A549 (cell line): Measurements from ENCODE around the gene APC2. TPM values are rescaled to one million over a fixed set of nuclear protein-coding genes. Genes with fewer than 3 reads are reported as not detected.

ENCODE experiments used
- ATAC-seq, 2 experiments: fragments of 200-7000 bp in 1 of 2; fragments of >200 bp in 1 of 2; cut with Nextera tagmentation in 1 of 2; cut with Tn5 transposase in 1 of 2; 3 replicates each; pipeline versions ENCODE4 v1.8.0 to v1.9.1; 2018 to 2020; ENCODE audit warnings: mild to moderate bottlenecking in 1 of 2, moderate library complexity in 1 of 2
- CTCF ChIA-PET: fragments of 300-600 bp; sonication (Branson Sonifier 250); formaldehyde crosslinking; extraction: SDS; loops from one replicate; lab custom pipeline; 2021; ENCODE audit warnings: antibody characterized with exemption, inconsistent platforms; lab: Yijun Ruan, JAX
- POLR2A ChIA-PET: fragments of 350-600 bp; formaldehyde crosslinking; extraction: SDS; loops from one replicate; lab custom pipeline; 2021; ENCODE audit warnings: antibody characterized with exemption, inconsistent platforms; lab: Yijun Ruan, JAX
- DNase-seq, 2 experiments: peaks; one replicate each; pipeline versions ENCODE4 v3.0.0 to v3.0.0-alpha.2; 2011 to 2016; ENCODE audit warnings: low read depth in 1 of 2, low spot score in 1 of 2
- FAIRE-seq: peaks from 2 replicates; lab custom pipeline; 2011; peaks lifted over from hg19 to GRCh38; lab: Jason Lieb, UNC
- H3K27ac ChIP-seq, 2 experiments: fragments of >200 bp; sonication (Bioruptor Twin); formaldehyde crosslinking; 3 replicates each; pipeline ENCODE4 v1.5.1; 2016 to 2017
- H3K4me1 ChIP-seq: fragments of >200 bp; sonication (Bioruptor Twin); formaldehyde crosslinking; 3 replicates; pipeline ENCODE4 v1.6.1; 2016
- H3K4me2 ChIP-seq: fragments of >200 bp; sonication (Bioruptor Twin); formaldehyde crosslinking; 3 replicates; pipeline ENCODE4 v1.6.1; 2016
- H3K4me3 ChIP-seq: fragments of >200 bp; sonication (Bioruptor Twin); formaldehyde crosslinking; 3 replicates; pipeline ENCODE4 v1.5.1; 2016
- H3K9me3 ChIP-seq: fragments of >200 bp; sonication (Bioruptor Twin); formaldehyde crosslinking; 3 replicates; pipeline ENCODE4 v1.6.1; 2016
- FOSB ChIP-seq: fragments of 250-450 bp; sonication (Bioruptor Pico); IDR thresholded peaks from 2 replicates; pipeline ENCODE4 v1.5.0; 2020; ENCODE audit warnings: mild to moderate bottlenecking, moderate library complexity
- FOXS1 ChIP-seq: fragments of 250-450 bp; sonication (Bioruptor Pico); IDR thresholded peaks from 2 replicates; pipeline ENCODE4 v1.5.0; 2020; ENCODE audit warnings: mild to moderate bottlenecking, moderate library complexity
- HDAC2 ChIP-seq: fragments of 200-600 bp; sonication (generic); IDR thresholded peaks from 2 replicates; pipeline ENCODE4 v1.6.1; 2016
- HES2 ChIP-seq: fragments of >200 bp; sonication (Bioruptor Twin); formaldehyde crosslinking; IDR thresholded peaks from 2 replicates; pipeline ENCODE4 v1.6.1; 2016
- HOXB5 ChIP-seq: fragments of 250-450 bp; sonication (Bioruptor Pico); IDR thresholded peaks from 2 replicates; pipeline ENCODE4 v1.5.0; 2020; ENCODE audit warnings: mild to moderate bottlenecking, moderate library complexity
- KDM1A ChIP-seq: fragments of 200-600 bp; sonication (generic); IDR thresholded peaks from 2 replicates; pipeline ENCODE4 v1.6.1; 2016; ENCODE audit warnings: low read depth, mild to moderate bottlenecking
- NR3C1 ChIP-seq: fragments of >200 bp; sonication (Bioruptor Twin); formaldehyde crosslinking; IDR thresholded peaks from 3 replicates; pipeline ENCODE4 v1.6.1; 2017
- PHF8 ChIP-seq: fragments of 200-600 bp; sonication (generic); IDR thresholded peaks from 2 replicates; pipeline ENCODE4 v1.6.1; 2016; ENCODE audit warnings: low read depth, mild to moderate bottlenecking, antibody characterized with exemption, moderate library complexity, borderline replicate concordance
- POLR2A ChIP-seq: IDR thresholded peaks from 2 replicates; pipeline ENCODE4 v1.6.1; 2012; ENCODE audit warnings: mild to moderate bottlenecking, low read length
- POLR2AphosphoS2 ChIP-seq: conservative IDR thresholded peaks from 2 replicates; pipeline ENCODE4 v1.6.1; 2012; ENCODE audit warnings: low read length, improper control_type of control experiment, inconsistent platforms
- RAD21 ChIP-seq, 2 experiments: fragments of >200 bp in 1 of 2; sonication (Bioruptor Twin) in 1 of 2; formaldehyde crosslinking in 1 of 2; IDR thresholded peaks in 1 of 2; conservative IDR thresholded peaks in 1 of 2; 2 replicates in 1 of 2; 3 replicates in 1 of 2; pipeline ENCODE4 v1.6.1; 2012 to 2018; ENCODE audit warnings: inconsistent platforms in 1 of 2
- RARB ChIP-seq: fragments of 250-450 bp; sonication (Bioruptor Pico); IDR thresholded peaks from 2 replicates; pipeline ENCODE4 v1.8.0; 2021; ENCODE audit warnings: mild to moderate bottlenecking, moderate library complexity
- RCOR1 ChIP-seq: fragments of 150-350 bp; IDR thresholded peaks from 2 replicates; pipeline ENCODE4 v1.6.1; 2014; ENCODE audit warnings: antibody characterized with exemption, low read length, low read depth
- ZC3H11A ChIP-seq: fragments of 450-650 bp; IDR thresholded peaks from 2 replicates; pipeline ENCODE4 v1.6.1; 2014; ENCODE audit warnings: antibody characterized with exemption, mild to moderate bottlenecking
- ZSCAN20 ChIP-seq: fragments of 250-450 bp; sonication (Bioruptor Pico); IDR thresholded peaks from 2 replicates; pipeline ENCODE4 v1.8.0; 2022; ENCODE audit warnings: mild to moderate bottlenecking, moderate library complexity
- WGBS: methylation state at CpG from one replicate; pipeline ENCODE4 v1.1.6; 2017; ENCODE audit errors: missing lambda C conversion rate; 5-methylcytosine and 5-hydroxymethylcytosine counted together
- polyA minus RNA-seq: library from RNA; depleted of rRNA, polyadenylated mRNA; stranded (reverse); fragments of >200 nt; gene quantifications from 2 replicates; pipeline ENCODE4 v1.2.3, GENCODE V29; 2011; rRNA and poly(A)+ RNA removed
- polyA plus RNA-seq, 4 experiments: library from polyadenylated mRNA; depleted of rRNA in 3 of 4; stranded (reverse); fragments of >200 nt; fragmentation: RNase III in 1 of 4; extraction: RNeasy Plus Mini Kit Qiagen cat#74134 plus additional on column Dnase treatment in 1 of 4; gene quantifications; 2 replicates in 3 of 4; 3 replicates in 1 of 4; pipeline ENCODE4 v1.2.3, GENCODE V29; 2011 to 2017
- TF ChIP-seq, protein P1 (sequence below): IDR thresholded peaks from 2 replicates; pipeline ENCODE4 v1.6.1; 2012; ENCODE audit warnings: low read depth, borderline replicate concordance

APC2 gene, protein sequence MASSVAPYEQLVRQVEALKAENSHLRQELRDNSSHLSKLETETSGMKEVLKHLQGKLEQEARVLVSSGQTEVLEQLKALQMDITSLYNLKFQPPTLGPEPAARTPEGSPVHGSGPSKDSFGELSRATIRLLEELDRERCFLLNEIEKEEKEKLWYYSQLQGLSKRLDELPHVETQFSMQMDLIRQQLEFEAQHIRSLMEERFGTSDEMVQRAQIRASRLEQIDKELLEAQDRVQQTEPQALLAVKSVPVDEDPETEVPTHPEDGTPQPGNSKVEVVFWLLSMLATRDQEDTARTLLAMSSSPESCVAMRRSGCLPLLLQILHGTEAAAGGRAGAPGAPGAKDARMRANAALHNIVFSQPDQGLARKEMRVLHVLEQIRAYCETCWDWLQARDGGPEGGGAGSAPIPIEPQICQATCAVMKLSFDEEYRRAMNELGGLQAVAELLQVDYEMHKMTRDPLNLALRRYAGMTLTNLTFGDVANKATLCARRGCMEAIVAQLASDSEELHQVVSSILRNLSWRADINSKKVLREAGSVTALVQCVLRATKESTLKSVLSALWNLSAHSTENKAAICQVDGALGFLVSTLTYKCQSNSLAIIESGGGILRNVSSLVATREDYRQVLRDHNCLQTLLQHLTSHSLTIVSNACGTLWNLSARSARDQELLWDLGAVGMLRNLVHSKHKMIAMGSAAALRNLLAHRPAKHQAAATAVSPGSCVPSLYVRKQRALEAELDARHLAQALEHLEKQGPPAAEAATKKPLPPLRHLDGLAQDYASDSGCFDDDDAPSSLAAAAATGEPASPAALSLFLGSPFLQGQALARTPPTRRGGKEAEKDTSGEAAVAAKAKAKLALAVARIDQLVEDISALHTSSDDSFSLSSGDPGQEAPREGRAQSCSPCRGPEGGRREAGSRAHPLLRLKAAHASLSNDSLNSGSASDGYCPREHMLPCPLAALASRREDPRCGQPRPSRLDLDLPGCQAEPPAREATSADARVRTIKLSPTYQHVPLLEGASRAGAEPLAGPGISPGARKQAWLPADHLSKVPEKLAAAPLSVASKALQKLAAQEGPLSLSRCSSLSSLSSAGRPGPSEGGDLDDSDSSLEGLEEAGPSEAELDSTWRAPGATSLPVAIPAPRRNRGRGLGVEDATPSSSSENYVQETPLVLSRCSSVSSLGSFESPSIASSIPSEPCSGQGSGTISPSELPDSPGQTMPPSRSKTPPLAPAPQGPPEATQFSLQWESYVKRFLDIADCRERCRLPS (N-terminal part only)
- polyA plus RNA-seq (2011; rRNA removed) (0.32 and 0.36 TPM in 2 replicates), polyA plus RNA-seq (2017; fragmentation: RNase III; extraction: RNeasy Plus Mini Kit Qiagen cat#74134 plus additional on column Dnase treatment) (1.3 to 1.6 TPM (median 1.6 TPM) in 3 replicates), polyA minus RNA-seq (0.68 and 1.0 TPM in 2 replicates)
- 1.2 and 1.5 TPM in 2 replicates for polyA plus RNA-seq (2012; cell fraction: cytosol; rRNA removed)
- polyA plus RNA-seq (2012; cell fraction: nucleus; rRNA removed) = 1.8 and 3.5 TPM in 2 replicates

- ChIA-PET POLR2A (no interaction called here), CTCF (interaction anchor here (0.6 kb wide), 1 partner anchor 116 kb away, joined by 8 read pairs; no protein-coding TSS in a partner anchor)
- H3K4me1 ChIP-seq = peaks cover 18% of the 10 kb centered on the region; the same call in 2 of the 3 replicates
- peak within 1 kb of the TSS; percentile 63 for H3K4me2 ChIP-seq
- H3K4me3 ChIP-seq = peak within 1 kb of the TSS; percentile 31; the same call in 2 of the 3 replicates
- peak within 1 kb of the TSS; percentile 43 to 72; a peak in 5 of 6 replicates for H3K27ac ChIP-seq
- TF ChIP-seq KDM1A (peak; percentile 59; the same call in 1 of the 2 replicates), HOXB5 (CRISPR knock-in tag) (no peak)
- 41% methylated on average over 23 of the region's 74 CpGs for WGBS
- ATAC-seq (peak; percentile 13 to 20; a peak in 2 of 6 replicates), DNase-seq (peak in 1 of 2 experiments; percentile 54), FAIRE-seq (no peak)
- no peaks in the 10 kb centered on the region for H3K9me3 ChIP-seq
Measured at GRCh38 chr19:1449467-1450442, at the start of gene APC2. TSS of gene APC2 (plus strand) at chr19:1450121. CDS start at chr19:1453002, 2,881 bp downstream.

- WGBS = 57% methylated on average over 13 of the region's 36 CpGs
- DNase-seq = peak in 1 of 2 experiments; percentile 42
Measured at GRCh38 chr19:1400281-1401137, 49.4 kb upstream of the APC2 start.

More at GRCh38 chr19:1400281-1401137, 49.4 kb upstream of the APC2 start:
- TF ChIP-seq RAD21 (conservative IDR thresholded peaks at IDR 0.05 in 1 of 2, IDR thresholded peaks at IDR 0.05 in 1 of 2) (no peak), FOXS1 (CRISPR knock-in tag) (no peak), PHF8 (no peak), HOXB5 (CRISPR knock-in tag) (no peak), RCOR1 (no peak), RARB (CRISPR knock-in tag) (no peak), HDAC2 (peak; percentile 88), KDM1A (peak; percentile 98), POLR2A (0 out of 2 replicates have a peak, but pooled peaks have one; percentile 14), POLR2AphosphoS2 (no peak), HES2 (no peak), NR3C1 (no peak), FOSB (CRISPR knock-in tag) (no peak), ZC3H11A (no peak), ZSCAN20 (CRISPR knock-in tag) (no peak)
- TF ChIP-seq, protein P1, sequence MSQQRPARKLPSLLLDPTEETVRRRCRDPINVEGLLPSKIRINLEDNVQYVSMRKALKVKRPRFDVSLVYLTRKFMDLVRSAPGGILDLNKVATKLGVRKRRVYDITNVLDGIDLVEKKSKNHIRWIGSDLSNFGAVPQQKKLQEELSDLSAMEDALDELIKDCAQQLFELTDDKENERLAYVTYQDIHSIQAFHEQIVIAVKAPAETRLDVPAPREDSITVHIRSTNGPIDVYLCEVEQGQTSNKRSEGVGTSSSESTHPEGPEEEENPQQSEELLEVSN = no peak
- Histone ChIP-seq H3K27ac (peak overlapping the region; percentile 69 to 95), H3K4me3 (peak overlapping the region; percentile 60), H3K4me1 (peaks cover 15% of the 10 kb centered on the region; the same call in 2 of the 3 replicates), H3K4me2 (peak overlapping the region; percentile 81), H3K9me3 (no peaks in the 10 kb centered on the region)
- FAIRE-seq = no peak
- ChIA-PET CTCF (interaction anchor here (0.9 to 1.1 kb wide), 2 partner anchors 39 to 76 kb away, joined by 4 read pairs; no protein-coding TSS in a partner anchor), POLR2A (no interaction called here)
- peak; percentile 33 to 57; a peak in 3 of 6 replicates for ATAC-seq
